ENCODE results near the gene P4HA2.

DNA sequence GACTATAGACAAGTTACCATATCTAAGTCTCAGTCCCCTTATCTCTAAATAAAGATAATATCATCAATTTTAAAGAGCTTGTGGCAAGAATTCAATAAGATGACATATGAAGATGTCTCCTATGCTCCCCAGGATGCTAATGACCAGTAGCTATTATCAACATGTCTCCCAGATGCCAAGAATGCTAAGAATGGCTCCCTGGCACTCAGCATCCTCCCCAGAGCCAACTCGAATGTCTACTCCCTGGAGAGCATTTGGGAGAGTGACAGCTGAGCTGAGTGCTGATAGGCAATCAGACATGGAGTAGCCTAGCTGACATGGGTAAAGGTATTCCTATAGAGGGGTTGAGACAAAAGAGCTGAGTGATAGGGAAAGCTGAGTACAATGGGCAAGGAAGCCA, 15.9 kb downstream of the P4HA2 start:
- TF ChIP-seq, protein P1, sequence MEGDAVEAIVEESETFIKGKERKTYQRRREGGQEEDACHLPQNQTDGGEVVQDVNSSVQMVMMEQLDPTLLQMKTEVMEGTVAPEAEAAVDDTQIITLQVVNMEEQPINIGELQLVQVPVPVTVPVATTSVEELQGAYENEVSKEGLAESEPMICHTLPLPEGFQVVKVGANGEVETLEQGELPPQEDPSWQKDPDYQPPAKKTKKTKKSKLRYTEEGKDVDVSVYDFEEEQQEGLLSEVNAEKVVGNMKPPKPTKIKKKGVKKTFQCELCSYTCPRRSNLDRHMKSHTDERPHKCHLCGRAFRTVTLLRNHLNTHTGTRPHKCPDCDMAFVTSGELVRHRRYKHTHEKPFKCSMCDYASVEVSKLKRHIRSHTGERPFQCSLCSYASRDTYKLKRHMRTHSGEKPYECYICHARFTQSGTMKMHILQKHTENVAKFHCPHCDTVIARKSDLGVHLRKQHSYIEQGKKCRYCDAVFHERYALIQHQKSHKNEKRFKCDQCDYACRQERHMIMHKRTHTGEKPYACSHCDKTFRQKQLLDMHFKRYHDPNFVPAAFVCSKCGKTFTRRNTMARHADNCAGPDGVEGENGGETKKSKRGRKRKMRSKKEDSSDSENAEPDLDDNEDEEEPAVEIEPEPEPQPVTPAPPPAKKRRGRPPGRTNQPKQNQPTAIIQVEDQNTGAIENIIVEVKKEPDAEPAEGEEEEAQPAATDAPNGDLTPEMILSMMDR (IDR thresholded peaks at IDR 0.05): no peak
- TF ChIP-seq POLR2A (IDR thresholded peaks at IDR 0.05): no peak
- TF ChIP-seq EP300 (IDR thresholded peaks at IDR 0.05): no peak
